Natural killer cell treated with Interleukin-12 subunit alpha and Interleukin-12 subunit beta and Interleukin-15 and Interleukin-18, amount 100 ng/mL, for 72 hours (primary cell): ENCODE results near the gene XKR7. TPM values are rescaled to one million over a fixed set of nuclear protein-coding genes. Genes with fewer than 3 reads are reported as not detected.

Experiments used
- ATAC-seq, 2 donors: fragments of 150-1000 bp; cut with Tn5 transposase in 1 of 2; sonication (Bioruptor Pico), chemical (Tn5 transposase) in 1 of 2; 2 replicates each; pipeline ENCODE4 v1.10.0; 2021
- DNase-seq: peaks from one replicate; pipeline ENCODE4 v3.0.0; 2022; ENCODE audit warnings: low spot score
- H3K27ac Mint-ChIP-seq, 2 donors: 1 replicate in 1 of 2; 2 replicates in 1 of 2; pipeline ENCODE4 v1.8.0; 2022; ENCODE audit warnings: mixed read lengths in 2 of 2, mild to moderate bottlenecking in 1 of 2, moderate library complexity in 1 of 2
- H3K27me3 Mint-ChIP-seq, 2 donors: 1 replicate in 1 of 2; 2 replicates in 1 of 2; pipeline ENCODE4 v1.8.0; 2022; ENCODE audit warnings: mixed read lengths in 2 of 2
- H3K36me3 Mint-ChIP-seq: one replicate; pipeline ENCODE4 v1.8.0; 2022; ENCODE audit warnings: mixed read lengths
- H3K4me1 Mint-ChIP-seq, 2 donors: 1 replicate in 1 of 2; 2 replicates in 1 of 2; pipeline ENCODE4 v1.8.0; 2022; ENCODE audit warnings: low read depth in 2 of 2, mixed read lengths in 2 of 2, mild to moderate bottlenecking in 1 of 2
- H3K4me3 Mint-ChIP-seq: one replicate; pipeline ENCODE4 v1.8.0; 2022; ENCODE audit warnings: mixed read lengths
- H3K9me3 Mint-ChIP-seq: 2 replicates; pipeline ENCODE4 v1.8.0; 2022; ENCODE audit warnings: mixed read lengths
- total RNA-seq, 2 donors: library from RNA; stranded (reverse); gene quantifications; one replicate each; pipeline ENCODE4 v1.2.3, GENCODE V29; 2022

XKR7 gene
- total RNA-seq, 2 donors from 2014 or later = 0.05 TPM; not detected in 1

- peaks cover 0 to 8% of the 10 kb centered on the region in 2 donors for H3K27me3 Mint-ChIP-seq
- no peaks in the 10 kb centered on the region for H3K36me3 Mint-ChIP-seq
- H3K4me3 Mint-ChIP-seq = no peak overlapping the region
- no peak overlapping the region for H3K27ac Mint-ChIP-seq
- H3K9me3 Mint-ChIP-seq = no peaks in the 10 kb centered on the region
- no peak for ATAC-seq
- no peaks in the 10 kb centered on the region for H3K4me1 Mint-ChIP-seq
- no peak for DNase-seq
These were observed 35.4 kb downstream of the XKR7 start for GRCh38 chr20:32003325-32003724.

- no peaks in the 10 kb centered on the region for H3K9me3 Mint-ChIP-seq
- no peak for DNase-seq
- H3K27ac Mint-ChIP-seq = no peak overlapping the region
- no peaks in the 10 kb centered on the region for H3K4me1 Mint-ChIP-seq
- H3K4me3 Mint-ChIP-seq = no peak overlapping the region
- H3K27me3 Mint-ChIP-seq = peaks cover 0 to 7% of the 10 kb centered on the region in 2 donors
- ATAC-seq = no peak
- H3K36me3 Mint-ChIP-seq = no peaks in the 10 kb centered on the region
These were observed 37.0 kb downstream of the XKR7 start for GRCh38 chr20:32004963-32005362.

- ATAC-seq (no peak), DNase-seq (no peak)
- Mint-ChIP-seq H3K36me3 (no peaks in the 10 kb centered on the region), H3K4me3 (no peak overlapping the region), H3K27ac (no peak overlapping the region), H3K27me3 (peaks cover 0 to 7% of the 10 kb centered on the region in 2 donors), H3K9me3 (no peaks in the 10 kb centered on the region), H3K4me1 (no peaks in the 10 kb centered on the region)
These were observed 38.1 kb downstream of the XKR7 start for GRCh38 chr20:32006053-32006452.

GRCh38 chr20:32006841-32007786, 39.2 kb downstream of the XKR7 start:
- ATAC-seq (no peak), DNase-seq (no peak)
- Mint-ChIP-seq H3K4me1 (no peaks in the 10 kb centered on the region), H3K27ac (no peak overlapping the region), H3K9me3 (no peaks in the 10 kb centered on the region), H3K36me3 (no peaks in the 10 kb centered on the region), H3K27me3 (peaks cover 0 to 14% of the 10 kb centered on the region in 2 donors), H3K4me3 (no peak overlapping the region)

- H3K9me3 Mint-ChIP-seq = no peaks in the 10 kb centered on the region
- DNase-seq = no peak
- no peak overlapping the region for H3K4me3 Mint-ChIP-seq
- peak in 1 of 2 donors; percentile 20 for ATAC-seq
- no peaks in the 10 kb centered on the region for H3K36me3 Mint-ChIP-seq
- H3K27me3 Mint-ChIP-seq = peaks cover 0 to 14% of the 10 kb centered on the region in 2 donors
- no peaks in the 10 kb centered on the region for H3K4me1 Mint-ChIP-seq
- no peak overlapping the region for H3K27ac Mint-ChIP-seq
These were observed 40.1 kb downstream of the XKR7 start for GRCh38 chr20:32007787-32008616.

GRCh38 chr20:32009564-32009963, 41.6 kb downstream of the XKR7 start:
- no peak overlapping the region for H3K27ac Mint-ChIP-seq
- no peaks in the 10 kb centered on the region for H3K4me1 Mint-ChIP-seq
- no peaks in the 10 kb centered on the region for H3K9me3 Mint-ChIP-seq
- no peaks in the 10 kb centered on the region for H3K36me3 Mint-ChIP-seq
- no peak overlapping the region for H3K4me3 Mint-ChIP-seq
- peaks cover 0 to 14% of the 10 kb centered on the region in 2 donors for H3K27me3 Mint-ChIP-seq
- ATAC-seq (no peak), DNase-seq (no peak)

- DNase-seq = no peak
- Mint-ChIP-seq H3K36me3 (no peaks in the 10 kb centered on the region), H3K27ac (no peak within 1 kb of the TSS), H3K27me3 (peaks cover 3 to 15% of the 10 kb centered on the region in 2 donors), H3K4me3 (no peak within 1 kb of the TSS), H3K4me1 (no peaks in the 10 kb centered on the region), H3K9me3 (no peaks in the 10 kb centered on the region)
- no peak for ATAC-seq
These were observed 42.1 kb downstream of the XKR7 start, which contains the start of gene CCM2L for GRCh38 chr20:32010101-32010500. TSS of gene CCM2L (plus strand) at chr20:32010438. CDS start at chr20:32010455, 17 bp downstream.

- DNase-seq (no peak), ATAC-seq (no peak)
- no peaks in the 10 kb centered on the region for H3K9me3 Mint-ChIP-seq
- no peaks in the 10 kb centered on the region for H3K4me1 Mint-ChIP-seq
- no peak overlapping the region for H3K4me3 Mint-ChIP-seq
- H3K27ac Mint-ChIP-seq = no peak overlapping the region
- peaks cover 8 to 17% of the 10 kb centered on the region in 2 donors for H3K27me3 Mint-ChIP-seq
- no peaks in the 10 kb centered on the region for H3K36me3 Mint-ChIP-seq
These were observed 42.7 kb downstream of the XKR7 start for GRCh38 chr20:32010666-32011065.

GRCh38 chr20:32012159-32012688, 44.3 kb downstream of the XKR7 start:
- H3K36me3 Mint-ChIP-seq = no peaks in the 10 kb centered on the region
- H3K4me3 Mint-ChIP-seq = no peak overlapping the region
- ATAC-seq = no peak
- DNase-seq = no peak
- H3K4me1 Mint-ChIP-seq = no peaks in the 10 kb centered on the region
- peaks cover 15 to 16% of the 10 kb centered on the region in 2 donors for H3K27me3 Mint-ChIP-seq
- no peak overlapping the region for H3K27ac Mint-ChIP-seq
- H3K9me3 Mint-ChIP-seq = no peaks in the 10 kb centered on the region

GRCh38 chr20:32013326-32013725, 45.4 kb downstream of the XKR7 start:
- H3K9me3 Mint-ChIP-seq = no peaks in the 10 kb centered on the region
- ATAC-seq = no peak
- no peak overlapping the region for H3K27ac Mint-ChIP-seq
- no peak for DNase-seq
- H3K4me3 Mint-ChIP-seq = no peak overlapping the region
- no peaks in the 10 kb centered on the region for H3K36me3 Mint-ChIP-seq
- peaks cover 0 to 2% of the 10 kb centered on the region in 2 donors for H3K4me1 Mint-ChIP-seq
- H3K27me3 Mint-ChIP-seq = peaks cover 18 to 21% of the 10 kb centered on the region in 2 donors

GRCh38 chr20:32017711-32018251, 49.8 kb downstream of the XKR7 start:
- peaks cover 38 to 58% of the 10 kb centered on the region in 2 donors for H3K27me3 Mint-ChIP-seq

GRCh38 chr20:32018269-32019155, 50.6 kb downstream of the XKR7 start:
- Mint-ChIP-seq H3K4me1 (peaks cover 15 to 18% of the 10 kb centered on the region in 2 donors), H3K27ac (no peak overlapping the region), H3K4me3 (peak overlapping the region; percentile 67), H3K9me3 (no peaks in the 10 kb centered on the region), H3K27me3 (peaks cover 43 to 65% of the 10 kb centered on the region in 2 donors), H3K36me3 (peaks cover 5% of the 10 kb centered on the region)
- ATAC-seq = peak; percentile 65 to 73
- DNase-seq = peak; percentile 65

More at GRCh38 chr20:32017711-32018251, 49.8 kb downstream of the XKR7 start:
- H3K9me3 Mint-ChIP-seq = no peaks in the 10 kb centered on the region
- ATAC-seq (no peak), DNase-seq (no peak)
- no peak overlapping the region for H3K27ac Mint-ChIP-seq
- H3K4me1 Mint-ChIP-seq = peaks cover 15 to 18% of the 10 kb centered on the region in 2 donors
- H3K4me3 Mint-ChIP-seq = peak overlapping the region; percentile 67
- H3K36me3 Mint-ChIP-seq = peaks cover 5% of the 10 kb centered on the region
